ENCODE measurements around the gene UGT1A6.

DNA sequence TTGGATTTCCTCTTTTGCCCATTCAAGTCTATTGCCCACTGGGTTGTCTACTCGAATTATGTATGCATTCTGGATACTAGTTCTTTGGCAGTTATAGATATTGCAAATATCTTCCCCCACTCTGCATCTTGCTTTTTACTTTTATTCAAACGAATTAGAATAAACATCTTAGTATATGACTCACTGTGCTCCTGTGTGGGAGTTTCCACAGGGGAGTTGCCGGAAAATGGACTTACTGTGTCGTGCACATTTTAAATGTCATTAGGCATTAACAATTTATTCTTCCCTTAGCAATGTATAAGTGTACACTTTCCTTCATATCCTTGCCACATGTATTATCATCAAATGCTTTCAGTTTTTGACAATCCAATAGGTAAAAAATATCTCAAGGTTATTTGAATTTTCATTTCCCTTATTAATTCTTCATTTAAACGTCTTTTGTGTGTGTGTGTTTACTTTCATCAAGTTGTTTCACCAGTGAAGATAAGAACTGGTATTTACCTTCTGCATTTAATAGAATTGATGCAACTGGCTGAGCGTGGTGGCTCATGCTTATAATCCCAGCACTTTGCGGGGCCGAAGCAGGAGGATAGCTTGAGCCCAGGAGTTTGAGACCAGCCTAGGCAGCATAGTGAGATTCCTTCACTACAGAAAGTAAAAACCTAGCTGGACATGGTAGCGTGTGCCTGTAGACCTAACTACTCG, 15.4 kb downstream of the UGT1A6 start:
- TF ChIP-seq, protein P1, sequence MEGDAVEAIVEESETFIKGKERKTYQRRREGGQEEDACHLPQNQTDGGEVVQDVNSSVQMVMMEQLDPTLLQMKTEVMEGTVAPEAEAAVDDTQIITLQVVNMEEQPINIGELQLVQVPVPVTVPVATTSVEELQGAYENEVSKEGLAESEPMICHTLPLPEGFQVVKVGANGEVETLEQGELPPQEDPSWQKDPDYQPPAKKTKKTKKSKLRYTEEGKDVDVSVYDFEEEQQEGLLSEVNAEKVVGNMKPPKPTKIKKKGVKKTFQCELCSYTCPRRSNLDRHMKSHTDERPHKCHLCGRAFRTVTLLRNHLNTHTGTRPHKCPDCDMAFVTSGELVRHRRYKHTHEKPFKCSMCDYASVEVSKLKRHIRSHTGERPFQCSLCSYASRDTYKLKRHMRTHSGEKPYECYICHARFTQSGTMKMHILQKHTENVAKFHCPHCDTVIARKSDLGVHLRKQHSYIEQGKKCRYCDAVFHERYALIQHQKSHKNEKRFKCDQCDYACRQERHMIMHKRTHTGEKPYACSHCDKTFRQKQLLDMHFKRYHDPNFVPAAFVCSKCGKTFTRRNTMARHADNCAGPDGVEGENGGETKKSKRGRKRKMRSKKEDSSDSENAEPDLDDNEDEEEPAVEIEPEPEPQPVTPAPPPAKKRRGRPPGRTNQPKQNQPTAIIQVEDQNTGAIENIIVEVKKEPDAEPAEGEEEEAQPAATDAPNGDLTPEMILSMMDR (IDR thresholded peaks at IDR 0.05), result no peak
- TF ChIP-seq POLR2A (IDR thresholded peaks at IDR 0.05), result no peak
- TF ChIP-seq POLR2AphosphoS5 (IDR thresholded peaks at IDR 0.05), result no peak
